GM19238 (cell line): ENCODE measurements around the gene PNRC2.
A peak's percentile ranks its signal among the peaks of the same experiment; 100 is the strongest.
"Not testable (repeated sequence)": the region's sequence is repeated elsewhere in the genome, so short reads cannot be mapped to it uniquely, and the experiment has no call there.

Experiments used
- DNase-seq: peaks from one replicate; pipeline ENCODE4 v3.0.0; 2011; ENCODE audit warnings: low spot score; ENCODE audit not compliant: insufficient read length

PNRC2 gene

GRCh38 chr1:23953020-23953419 lies 6.6 kb upstream of the PNRC2 start:
- DNase-seq, result no peak

GRCh38 chr1:23957096-23957495 lies 2.5 kb upstream of the PNRC2 start:
- DNase-seq, result no peak

- DNase-seq, result not testable (repeated sequence)
Observed at GRCh38 chr1:23958040-23958809, 1.4 kb upstream of the PNRC2 start.

- peak; percentile 83 for DNase-seq
Observed at GRCh38 chr1:23958810-23959460, 693 bp upstream of the PNRC2 start.

- no peak for DNase-seq
Observed at GRCh38 chr1:23960291-23961020, 828 bp downstream of the PNRC2 start.

- no peak for DNase-seq
Observed at GRCh38 chr1:23963617-23964234, 4.1 kb downstream of the PNRC2 start.

- DNase-seq, result no peak
Observed at GRCh38 chr1:23964235-23964668, 4.6 kb downstream of the PNRC2 start.

- DNase-seq, result no peak
Observed at GRCh38 chr1:23964790-23965740, 5.4 kb downstream of the PNRC2 start.

GRCh38 chr1:23966973-23967493 lies 7.4 kb downstream of the PNRC2 start:
- no peak for DNase-seq

- DNase-seq, result no peak
Observed at GRCh38 chr1:23967871-23968270, 8.2 kb downstream of the PNRC2 start.

GRCh38 chr1:23977187-23977853 lies 17.7 kb downstream of the PNRC2 start:
- no peak for DNase-seq

- DNase-seq, result no peak
Observed at GRCh38 chr1:23977854-23978191, 18.2 kb downstream of the PNRC2 start.

- DNase-seq, result no peak
Observed at GRCh38 chr1:23978805-23979204, 19.2 kb downstream of the PNRC2 start.

GRCh38 chr1:23979387-23979880 lies 19.8 kb downstream of the PNRC2 start:
- no peak for DNase-seq

GRCh38 chr1:23979881-23980727 lies 20.5 kb downstream of the PNRC2 start, which contains the start of gene SRSF10:
TSS of gene SRSF10 (minus strand) at chr1:23980327. CDS start at chr1:23980255, 72 bp downstream.
- DNase-seq, result peak; percentile 96

- peak; percentile 45 for DNase-seq
Observed at GRCh38 chr1:23980728-23981070, 21.1 kb downstream of the PNRC2 start.

- no peak for DNase-seq
Observed at GRCh38 chr1:23984417-23985186, 25.0 kb downstream of the PNRC2 start.

GRCh38 chr1:23987038-23987437 lies 27.4 kb downstream of the PNRC2 start:
- DNase-seq, result not testable (repeated sequence)
